Stimulated activated CD8-positive, alpha-beta memory T cell treated with anti-CD3 and anti-CD28 coated beads, Interleukin-4, amount 100 ng/mL, for 48 hours (primary cell): ENCODE measurements around the gene EML2.
"Not testable (repeated sequence)": the region's sequence is repeated elsewhere in the genome, so short reads cannot be mapped to it uniquely, and the experiment has no call there.

Source experiments
- DNase-seq: peaks from one replicate; pipeline ENCODE4 v3.0.0-alpha.2; 2020

Gene EML2

GRCh38 chr19:45645631-45646344, 6.6 kb upstream of the EML2 start:
- DNase-seq = peak; percentile 87

- DNase-seq = no peak
Measured at GRCh38 chr19:45645068-45645630, 6.0 kb upstream of the EML2 start.

GRCh38 chr19:45643927-45644771, 5.0 kb upstream of the EML2 start:
- no peak for DNase-seq

GRCh38 chr19:45643024-45643926, 4.1 kb upstream of the EML2 start:
- peak; percentile 99 for DNase-seq

- peak; percentile 95 for DNase-seq
Measured at GRCh38 chr19:45641274-45642105, 2.3 kb upstream of the EML2 start.

GRCh38 chr19:45640849-45641273, 1.7 kb upstream of the EML2 start:
- peak; percentile 87 for DNase-seq

- DNase-seq = no peak
Measured at GRCh38 chr19:45637890-45638667, 1.1 kb downstream of the EML2 start.

- no peak for DNase-seq
Measured at GRCh38 chr19:45636902-45637301, 2.3 kb downstream of the EML2 start.

GRCh38 chr19:45636275-45636674, 2.9 kb downstream of the EML2 start:
- DNase-seq = no peak

GRCh38 chr19:45632468-45633196, 6.6 kb downstream of the EML2 start:
- DNase-seq = peak; percentile 81

GRCh38 chr19:45630463-45630862, 8.7 kb downstream of the EML2 start:
- DNase-seq = no peak

- DNase-seq = no peak
Measured at GRCh38 chr19:45629704-45630103, 9.5 kb downstream of the EML2 start.

GRCh38 chr19:45628219-45628618, 11.0 kb downstream of the EML2 start:
- not testable (repeated sequence) for DNase-seq

GRCh38 chr19:45623984-45624383, 15.2 kb downstream of the EML2 start:
- no peak for DNase-seq

GRCh38 chr19:45621976-45622503, 17.2 kb downstream of the EML2 start:
- no peak for DNase-seq

GRCh38 chr19:45621389-45621788, 17.8 kb downstream of the EML2 start:
- DNase-seq = no peak

- no peak for DNase-seq
Measured at GRCh38 chr19:45616704-45617017, 22.5 kb downstream of the EML2 start.

GRCh38 chr19:45615795-45616703, 23.1 kb downstream of the EML2 start:
- DNase-seq = peak; percentile 95

- DNase-seq = not testable (repeated sequence)
Measured at GRCh38 chr19:45615056-45615455, 24.1 kb downstream of the EML2 start.
